Testis (tissue), 3 donors: ENCODE data around the gene OR4F15. TPM values are rescaled to one million over a fixed set of nuclear protein-coding genes. Genes with fewer than 3 reads are reported as not detected.

Experiments used
- DNase-seq: peaks from one replicate; pipeline ENCODE4 v3.0.0-alpha.2; 2019
- H3K27ac ChIP-seq, 2 donors: fragments of 200-600 bp; sonication (generic); one replicate each; pipeline ENCODE4 v1.5.1; 2019
- H3K27me3 ChIP-seq: fragments of 200-600 bp; sonication (generic); one replicate; pipeline ENCODE4 v1.5.1; 2019
- H3K36me3 ChIP-seq: fragments of 200-600 bp; sonication (generic); one replicate; pipeline ENCODE4 v1.5.1; 2017; ENCODE audit warnings: low read depth; ENCODE audit errors: missing control alignments
- H3K4me1 ChIP-seq: fragments of 200-600 bp; sonication (generic); one replicate; pipeline ENCODE4 v1.5.1; 2019
- H3K4me3 ChIP-seq, 2 donors: fragments of 200-600 bp; sonication (generic); one replicate each; pipeline ENCODE4 v1.5.1; 2017 to 2019
- H3K9me3 ChIP-seq: fragments of 200-600 bp; sonication (generic); one replicate; pipeline ENCODE4 v1.5.1; 2017
- POLR2A ChIP-seq: fragments of 450-650 bp; IDR thresholded peaks from one replicate; pipeline ENCODE4 v1.6.1; 2017; ENCODE audit warnings: antibody characterized with exemption, mild to moderate bottlenecking, moderate library complexity
- WGBS, 2 donors: methylation state at CpG; one replicate each; pipeline ENCODE4 v1.1.5; 2018; 5-methylcytosine and 5-hydroxymethylcytosine counted together
- intact Hi-C: fragments of 100-400 bp; cut with DNase I; formaldehyde crosslinking; loops from one replicate; pipeline ENCODE4 v1.15.1; 2023; ENCODE audit warnings: low total_unique reads
- polyA plus RNA-seq: library from polyadenylated mRNA; stranded (reverse); fragments of 350-450 nt; fragmentation: Illumina TruSeq; extraction: RNeasy Lipid Tissue Mini Kit (QIAGEN cat#74804); gene quantifications from one replicate; pipeline ENCODE4 v1.2.3, GENCODE V29; 2014; ENCODE audit warnings: low read depth, low replicate concordance; ENCODE audit not compliant: insufficient read depth
- total RNA-seq, 2 donors: library from RNA; depleted of rRNA; stranded (reverse); fragments of >200 nt; gene quantifications; one replicate each; pipeline ENCODE4 v1.2.3, GENCODE V29; 2016
- TF ChIP-seq, protein P1 (sequence below), 3 experiments: fragments of 450-650 bp in 2 of 3; fragments of 200-600 bp in 1 of 3; sonication (generic) in 1 of 3; IDR thresholded peaks; one replicate each; pipeline ENCODE4 v1.5.1; 2016 to 2019; ENCODE audit warnings: antibody characterized with exemption in 3 of 3, mild to moderate bottlenecking in 2 of 3, moderate library complexity in 1 of 3

Gene OR4F15
- total and polyA plus RNA-seq, 3 donors from 2014 or later: not detected

- TF ChIP-seq POLR2A: no peak
- TF ChIP-seq, protein P1, sequence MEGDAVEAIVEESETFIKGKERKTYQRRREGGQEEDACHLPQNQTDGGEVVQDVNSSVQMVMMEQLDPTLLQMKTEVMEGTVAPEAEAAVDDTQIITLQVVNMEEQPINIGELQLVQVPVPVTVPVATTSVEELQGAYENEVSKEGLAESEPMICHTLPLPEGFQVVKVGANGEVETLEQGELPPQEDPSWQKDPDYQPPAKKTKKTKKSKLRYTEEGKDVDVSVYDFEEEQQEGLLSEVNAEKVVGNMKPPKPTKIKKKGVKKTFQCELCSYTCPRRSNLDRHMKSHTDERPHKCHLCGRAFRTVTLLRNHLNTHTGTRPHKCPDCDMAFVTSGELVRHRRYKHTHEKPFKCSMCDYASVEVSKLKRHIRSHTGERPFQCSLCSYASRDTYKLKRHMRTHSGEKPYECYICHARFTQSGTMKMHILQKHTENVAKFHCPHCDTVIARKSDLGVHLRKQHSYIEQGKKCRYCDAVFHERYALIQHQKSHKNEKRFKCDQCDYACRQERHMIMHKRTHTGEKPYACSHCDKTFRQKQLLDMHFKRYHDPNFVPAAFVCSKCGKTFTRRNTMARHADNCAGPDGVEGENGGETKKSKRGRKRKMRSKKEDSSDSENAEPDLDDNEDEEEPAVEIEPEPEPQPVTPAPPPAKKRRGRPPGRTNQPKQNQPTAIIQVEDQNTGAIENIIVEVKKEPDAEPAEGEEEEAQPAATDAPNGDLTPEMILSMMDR (IDR thresholded peaks at IDR 0.05): no peak
- H3K4me1 ChIP-seq: no peaks in the 10 kb centered on the region
- H3K4me3 ChIP-seq: no peak overlapping the region
- intact Hi-C loops: no loop called here
- no peaks in the 10 kb centered on the region for H3K9me3 ChIP-seq
- no peaks in the 10 kb centered on the region for H3K36me3 ChIP-seq
- no peaks in the 10 kb centered on the region for H3K27me3 ChIP-seq
- DNase-seq: no peak
- 75 to 80% methylated on average over 10 of the region's 10 CpGs for WGBS, 2 donors
- no peak overlapping the region for H3K27ac ChIP-seq
These were observed 4.6 kb upstream of the OR4F15 start for GRCh38 chr15:101807345-101807945.

DNA sequence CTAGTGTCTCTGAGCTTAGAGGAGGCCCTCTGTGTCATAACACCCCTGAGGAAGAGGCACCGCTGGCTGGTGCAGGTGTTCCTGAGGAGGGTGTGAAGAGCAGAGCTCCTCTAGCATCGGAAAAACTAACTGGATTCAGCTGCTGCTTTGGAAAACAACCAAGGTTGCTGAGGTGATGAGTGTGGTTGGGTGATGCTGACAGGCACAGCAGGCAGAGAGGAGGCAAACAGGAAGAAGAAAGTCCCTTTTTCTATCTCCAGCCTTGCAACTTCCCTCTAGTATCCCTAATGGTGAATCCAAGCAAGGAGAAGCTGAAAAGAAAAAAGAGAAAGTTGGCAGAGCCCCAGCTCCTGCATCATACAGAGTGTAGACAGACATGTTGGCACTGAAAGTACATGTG lies 3.8 kb upstream of the OR4F15 start:
- intact Hi-C loops: no loop called here
- H3K27me3 ChIP-seq: no peaks in the 10 kb centered on the region
- no peak for TF ChIP-seq POLR2A
- TF ChIP-seq, protein P1 (IDR thresholded peaks at IDR 0.05): no peak
- WGBS, 2 donors: 66 to 82% methylated on average over 2 of the region's 2 CpGs
- H3K9me3 ChIP-seq: no peaks in the 10 kb centered on the region
- no peak overlapping the region for H3K4me3 ChIP-seq
- no peaks in the 10 kb centered on the region for H3K4me1 ChIP-seq
- no peaks in the 10 kb centered on the region for H3K36me3 ChIP-seq
- H3K27ac ChIP-seq: no peak overlapping the region
- DNase-seq: no peak

- H3K9me3 ChIP-seq: no peaks in the 10 kb centered on the region
These were observed 1.5 kb upstream of the OR4F15 start for GRCh38 chr15:101810456-101810855.

GRCh38 chr15:101810876-101811275 lies 1.1 kb upstream of the OR4F15 start:
- H3K27me3 ChIP-seq: no peaks in the 10 kb centered on the region

More at GRCh38 chr15:101810456-101810855, 1.5 kb upstream of the OR4F15 start:
- no peaks in the 10 kb centered on the region for H3K36me3 ChIP-seq
- intact Hi-C loops: no loop called here
- 77 to 85% methylated on average over 1 of the region's 1 CpG for WGBS, 2 donors
- H3K27me3 ChIP-seq: no peaks in the 10 kb centered on the region
- H3K27ac ChIP-seq: no peak overlapping the region
- H3K4me3 ChIP-seq: no peak overlapping the region
- DNase-seq: no peak
- no peak for TF ChIP-seq POLR2A
- TF ChIP-seq, protein P1 (IDR thresholded peaks at IDR 0.05): no peak
- H3K4me1 ChIP-seq: no peaks in the 10 kb centered on the region

More at GRCh38 chr15:101810876-101811275, 1.1 kb upstream of the OR4F15 start:
- H3K4me3 ChIP-seq: no peak overlapping the region
- H3K9me3 ChIP-seq: no peaks in the 10 kb centered on the region
- TF ChIP-seq, protein P1 (IDR thresholded peaks at IDR 0.05): no peak
- TF ChIP-seq POLR2A: no peak
- 55 to 56% methylated on average over 3 of the region's 3 CpGs for WGBS, 2 donors
- no peak for DNase-seq
- no peak overlapping the region for H3K27ac ChIP-seq
- H3K36me3 ChIP-seq: no peaks in the 10 kb centered on the region
- H3K4me1 ChIP-seq: no peaks in the 10 kb centered on the region
- intact Hi-C loops: no loop called here
